Keratinocyte (primary cell): ENCODE measurements around the gene MADCAM1. TPM values are rescaled to one million over a fixed set of nuclear protein-coding genes. Genes with fewer than 3 reads are reported as not detected.

Experiments used
- DNase-seq: peaks from one replicate; pipeline ENCODE4 v3.0.0-alpha.2; 2011; ENCODE audit warnings: low read depth, missing footprints, low spot score
- FAIRE-seq: peaks from 2 replicates; lab custom pipeline; 2011; peaks lifted over from hg19 to GRCh38; lab: Jason Lieb, UNC
- H2AFZ ChIP-seq: 2 replicates; pipeline ENCODE4 v1.6.0; 2012; ENCODE audit warnings: low read length, control low read depth, inconsistent platforms; ENCODE audit not compliant: control insufficient read depth
- H3K27ac ChIP-seq: 2 replicates; pipeline ENCODE4 v1.5.1; 2011; ENCODE audit warnings: low read length; ENCODE audit not compliant: control insufficient read depth, insufficient read depth
- H3K27me3 ChIP-seq: 3 replicates; pipeline ENCODE4 v1.6.0; 2011; ENCODE audit warnings: low read length; ENCODE audit not compliant: control insufficient read depth, insufficient read depth; ENCODE audit errors: extremely low read depth
- H3K36me3 ChIP-seq, 2 experiments: 2 replicates in 1 of 2; 3 replicates in 1 of 2; pipeline ENCODE4 v1.5.1; 2011; ENCODE audit warnings: low read length in 2 of 2, mild to moderate bottlenecking in 1 of 2; ENCODE audit not compliant: control insufficient read depth in 2 of 2, insufficient read depth in 2 of 2; ENCODE audit errors: extremely low read depth in 1 of 2
- H3K4me1 ChIP-seq: 3 replicates; pipeline ENCODE4 v1.5.1; 2011; ENCODE audit warnings: low read length; ENCODE audit not compliant: control insufficient read depth, insufficient read depth; ENCODE audit errors: extremely low read depth
- H3K4me2 ChIP-seq: 3 replicates; pipeline ENCODE4 v1.6.0; 2011; ENCODE audit warnings: low read depth, low read length; ENCODE audit not compliant: control insufficient read depth, insufficient read depth; ENCODE audit errors: extremely low read depth
- H3K4me3 ChIP-seq, 3 experiments: fragments of 200-600 bp in 1 of 3; sonication (generic) in 1 of 3; 2 replicates in 2 of 3; 3 replicates in 1 of 3; pipeline ENCODE4 v1.5.1; 2011 to 2016; ENCODE audit warnings: low read length in 3 of 3, mild to moderate bottlenecking in 3 of 3, control low read depth in 2 of 3, inconsistent platforms in 1 of 3, low read depth in 1 of 3, mixed read lengths in 1 of 3, mixed run types in 1 of 3, moderate library complexity in 1 of 3; ENCODE audit not compliant: control insufficient read depth in 2 of 3, insufficient read depth in 2 of 3; ENCODE audit errors: extremely low read depth in 1 of 3
- H3K79me2 ChIP-seq: 2 replicates; pipeline ENCODE4 v1.6.0; 2012; ENCODE audit warnings: low read length; ENCODE audit not compliant: control insufficient read depth, insufficient read depth
- H3K9ac ChIP-seq: 3 replicates; pipeline ENCODE4 v1.6.0; 2011; ENCODE audit warnings: low read length; ENCODE audit not compliant: control insufficient read depth, insufficient read depth; ENCODE audit errors: extremely low read depth
- H3K9me1 ChIP-seq: 3 replicates; pipeline ENCODE4 v1.6.0; 2011; ENCODE audit warnings: low read length; ENCODE audit not compliant: control insufficient read depth, insufficient read depth; ENCODE audit errors: extremely low read depth
- H3K9me3 ChIP-seq: 2 replicates; pipeline ENCODE4 v1.5.1; 2012; ENCODE audit warnings: low read depth, low read length; ENCODE audit not compliant: control insufficient read depth
- H4K20me1 ChIP-seq: 3 replicates; pipeline ENCODE4 v1.6.0; 2011; ENCODE audit warnings: low read length; ENCODE audit not compliant: control insufficient read depth, insufficient read depth; ENCODE audit errors: extremely low read depth
- EZH2 ChIP-seq: IDR thresholded peaks from one replicate; pipeline ENCODE4 v1.6.1; 2012; ENCODE audit warnings: inconsistent platforms, mild to moderate bottlenecking, low read length, moderate library complexity
- dilution Hi-C: fragments of 300-500 bp; cut with MboI; formaldehyde crosslinking; loops from one replicate; pipeline ENCODE4 v1.7.0; 2020; ENCODE audit warnings: low sequenced_read_pairs; ENCODE audit not compliant: extremely low pct_ligation_motif_present
- polyA plus RNA-seq, 5 experiments: library from polyadenylated mRNA; depleted of rRNA in 3 of 5; stranded (reverse) in 3 of 5; stranded (forward) in 1 of 5; unstranded in 1 of 5; fragments of >200 nt; gene quantifications; 1 replicate in 1 of 5; 2 replicates in 3 of 5; 3 replicates in 1 of 5; pipeline versions ENCODE4 v1.2.1 to v1.2.3, GENCODE V29; 2011 to 2012; ENCODE audit warnings: missing spikeins in 2 of 5, low read depth in 1 of 5, low replicate concordance in 1 of 5
- TF ChIP-seq, protein P1 (sequence below), 3 experiments: IDR thresholded peaks in 1 of 3; conservative IDR thresholded peaks in 1 of 3; optimal IDR thresholded peaks in 1 of 3; 2 replicates in 2 of 3; 3 replicates in 1 of 3; pipeline versions ENCODE3 to v1.5.1; 2011; ENCODE audit warnings: low read length in 3 of 3, mild to moderate bottlenecking in 3 of 3, moderate library complexity in 2 of 3, control low read depth in 1 of 3, inconsistent platforms in 1 of 3; ENCODE audit not compliant: insufficient read depth in 2 of 3; ENCODE audit errors: extremely low read depth in 1 of 3

MADCAM1 gene
- polyA plus RNA-seq, 1 donor (not counting 4 experiments of a cell fraction or from before 2014, with no cell fraction given): 0.05 TPM

DNA sequence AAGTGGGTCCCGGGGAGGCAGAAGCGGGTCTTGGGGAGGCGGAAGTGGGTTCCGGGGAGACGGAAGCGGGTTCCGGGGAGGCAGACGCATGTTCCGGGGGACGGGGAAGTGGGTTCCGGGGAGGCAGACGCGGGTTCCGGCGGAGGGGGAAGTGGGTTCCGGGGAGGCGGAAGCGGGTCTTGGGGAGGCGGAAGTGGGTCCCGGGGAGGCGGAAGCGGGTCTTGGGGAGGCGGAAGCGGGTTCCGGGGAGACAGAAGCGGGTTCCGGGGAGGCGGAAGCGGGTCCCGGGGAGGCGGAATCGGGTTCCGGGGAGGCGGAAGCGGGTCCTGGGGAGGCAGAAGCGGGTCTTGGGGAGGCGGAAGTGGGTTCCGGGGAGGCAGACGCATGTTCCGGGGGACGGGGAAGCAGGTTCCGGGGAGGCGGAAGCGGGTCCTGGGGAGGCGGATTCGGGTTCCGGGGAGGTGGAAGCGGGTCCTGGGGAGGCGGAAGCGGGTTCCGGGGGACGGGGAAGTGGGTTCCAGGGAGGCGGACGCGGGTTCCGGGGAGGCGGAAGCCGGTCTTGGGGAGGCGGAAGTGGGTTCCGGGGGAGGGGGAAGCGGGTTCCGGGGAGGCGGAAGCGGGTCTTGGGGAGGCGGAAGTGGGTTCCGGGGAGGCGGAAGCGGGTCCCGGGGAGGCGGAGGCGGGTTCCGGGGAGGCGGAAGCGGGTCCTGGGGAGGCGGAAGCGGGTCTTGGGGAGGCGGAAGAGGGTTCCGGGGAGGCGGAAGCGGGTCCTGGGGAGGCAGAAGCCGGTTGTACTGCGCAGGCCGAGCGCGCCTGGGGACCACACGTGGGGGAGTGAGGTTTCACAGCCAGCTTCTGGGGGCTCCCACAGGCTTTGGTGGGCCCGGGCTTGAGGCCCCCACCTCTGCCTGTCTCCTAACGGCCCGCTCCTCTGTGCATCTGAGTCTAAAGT is 37.9 kb upstream of the MADCAM1 start:
- Histone ChIP-seq H3K4me1 (no peaks in the 10 kb centered on the region), H4K20me1 (no peaks in the 10 kb centered on the region), H3K79me2 (no peaks in the 10 kb centered on the region), H2AFZ (no peak overlapping the region), H3K27me3 (peaks cover 11% of the 10 kb centered on the region), H3K9me1 (no peaks in the 10 kb centered on the region), H3K9me3 (peaks cover 2% of the 10 kb centered on the region), H3K9ac (no peak overlapping the region), H3K4me3 (no peak overlapping the region), H3K4me2 (no peak overlapping the region), H3K27ac (no peak overlapping the region), H3K36me3 (no peaks in the 10 kb centered on the region)
- DNase-seq (no peak), FAIRE-seq (no peak)
- TF ChIP-seq, protein P1, sequence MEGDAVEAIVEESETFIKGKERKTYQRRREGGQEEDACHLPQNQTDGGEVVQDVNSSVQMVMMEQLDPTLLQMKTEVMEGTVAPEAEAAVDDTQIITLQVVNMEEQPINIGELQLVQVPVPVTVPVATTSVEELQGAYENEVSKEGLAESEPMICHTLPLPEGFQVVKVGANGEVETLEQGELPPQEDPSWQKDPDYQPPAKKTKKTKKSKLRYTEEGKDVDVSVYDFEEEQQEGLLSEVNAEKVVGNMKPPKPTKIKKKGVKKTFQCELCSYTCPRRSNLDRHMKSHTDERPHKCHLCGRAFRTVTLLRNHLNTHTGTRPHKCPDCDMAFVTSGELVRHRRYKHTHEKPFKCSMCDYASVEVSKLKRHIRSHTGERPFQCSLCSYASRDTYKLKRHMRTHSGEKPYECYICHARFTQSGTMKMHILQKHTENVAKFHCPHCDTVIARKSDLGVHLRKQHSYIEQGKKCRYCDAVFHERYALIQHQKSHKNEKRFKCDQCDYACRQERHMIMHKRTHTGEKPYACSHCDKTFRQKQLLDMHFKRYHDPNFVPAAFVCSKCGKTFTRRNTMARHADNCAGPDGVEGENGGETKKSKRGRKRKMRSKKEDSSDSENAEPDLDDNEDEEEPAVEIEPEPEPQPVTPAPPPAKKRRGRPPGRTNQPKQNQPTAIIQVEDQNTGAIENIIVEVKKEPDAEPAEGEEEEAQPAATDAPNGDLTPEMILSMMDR (optimal IDR thresholded peaks at IDR 0.05 in 1 of 3, IDR thresholded peaks at IDR 0.05 in 1 of 3, conservative IDR thresholded peaks at IDR 0.05 in 1 of 3; ENCODE audit: extremely low read depth in 1 of 3, insufficient read depth in 2 of 3, low read length in 3 of 3): no peak
- no peak for TF ChIP-seq EZH2
- dilution Hi-C loops: no loop called here

DNA sequence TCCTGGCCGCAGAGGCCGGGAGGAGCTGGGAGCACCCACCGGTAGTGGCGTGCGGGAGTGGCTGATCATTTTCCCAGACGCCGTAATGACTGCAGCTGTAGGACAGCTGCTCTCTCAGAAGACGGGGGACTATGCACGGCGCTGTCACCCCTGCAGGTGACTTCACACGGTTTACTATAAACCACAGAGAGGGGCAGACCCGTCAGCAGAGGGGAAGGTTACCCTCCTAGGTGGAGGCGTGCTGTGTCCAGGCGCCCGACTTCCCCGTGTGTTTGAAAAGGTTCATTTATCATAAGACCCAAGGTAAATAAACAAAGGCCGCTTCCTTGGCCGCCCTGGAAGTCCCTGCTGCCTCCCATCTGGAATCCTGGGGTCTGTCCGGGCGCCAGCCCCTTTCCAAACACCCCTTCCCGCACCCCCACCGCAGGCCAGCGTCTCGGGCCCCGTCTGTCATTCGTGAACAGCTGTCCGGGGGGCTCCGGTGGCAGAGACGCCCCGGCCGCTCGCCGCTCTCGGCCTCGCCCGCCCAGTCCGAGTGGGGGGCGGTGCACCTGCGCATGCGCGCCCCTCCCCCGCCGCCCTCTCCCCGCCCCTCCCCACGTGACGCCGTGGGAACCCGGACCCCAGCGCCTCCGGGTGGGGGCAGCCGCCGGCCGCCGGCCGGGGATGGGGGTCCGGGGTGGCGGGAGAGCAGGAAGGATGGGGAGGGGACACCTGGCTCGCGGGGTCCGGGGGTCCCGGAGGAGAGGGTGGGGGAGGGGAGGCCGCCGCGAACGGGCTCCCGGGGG is 36.4 kb upstream of the MADCAM1 start:
- DNase-seq (no peak), FAIRE-seq (no peak)
- Histone ChIP-seq H3K4me2 (peak overlapping the region; percentile 67), H4K20me1 (no peaks in the 10 kb centered on the region), H3K9me3 (no peaks in the 10 kb centered on the region), H3K79me2 (no peaks in the 10 kb centered on the region), H3K27me3 (peaks cover 11% of the 10 kb centered on the region), H3K36me3 (no peaks in the 10 kb centered on the region), H3K4me3 (peak overlapping the region; percentile 56 to 74 (median 61)), H3K9ac (peak overlapping the region; percentile 67), H3K4me1 (no peaks in the 10 kb centered on the region), H3K27ac (no peak overlapping the region), H2AFZ (peak overlapping the region; percentile 11), H3K9me1 (no peaks in the 10 kb centered on the region)
- dilution Hi-C loops: no loop called here
- TF ChIP-seq EZH2: peak; percentile 31
- TF ChIP-seq, protein P1 (optimal IDR thresholded peaks at IDR 0.05 in 1 of 3, IDR thresholded peaks at IDR 0.05 in 1 of 3, conservative IDR thresholded peaks at IDR 0.05 in 1 of 3; ENCODE audit: extremely low read depth in 1 of 3, insufficient read depth in 2 of 3, low read length in 3 of 3): peak in 2 of 3 experiments; percentile 7 to 8
